HUES6 (cell line): Measurements from ENCODE around the gene ATP2A3.

ENCODE experiments used
- H3K27ac ChIP-seq: 2 replicates; pipeline ENCODE4 v1.7.0; 2013; ENCODE audit warnings: low read depth, mild to moderate bottlenecking, low read length, inconsistent platforms
- H3K27me3 ChIP-seq: 2 replicates; pipeline ENCODE4 v1.6.1; 2013; ENCODE audit warnings: low read length; ENCODE audit not compliant: control insufficient read depth, insufficient read depth
- H3K36me3 ChIP-seq: 2 replicates; pipeline ENCODE4 v1.6.1; 2013; ENCODE audit warnings: low read length; ENCODE audit not compliant: control insufficient read depth, insufficient read depth
- H3K4me1 ChIP-seq: 2 replicates; pipeline ENCODE4 v1.6.1; 2013; ENCODE audit warnings: low read length; ENCODE audit not compliant: control insufficient read depth, insufficient read depth
- H3K4me3 ChIP-seq: 2 replicates; pipeline ENCODE4 v1.5.1; 2013; ENCODE audit warnings: low read depth, low read length
- H3K9ac ChIP-seq: one replicate; pipeline ENCODE4 v1.6.1; 2013; ENCODE audit warnings: mild to moderate bottlenecking, low read length
- H3K9me3 ChIP-seq: 2 replicates; pipeline ENCODE4 v1.6.1; 2013; ENCODE audit warnings: low read depth, low read length; ENCODE audit not compliant: control insufficient read depth, insufficient read depth

The ATP2A3 gene

DNA sequence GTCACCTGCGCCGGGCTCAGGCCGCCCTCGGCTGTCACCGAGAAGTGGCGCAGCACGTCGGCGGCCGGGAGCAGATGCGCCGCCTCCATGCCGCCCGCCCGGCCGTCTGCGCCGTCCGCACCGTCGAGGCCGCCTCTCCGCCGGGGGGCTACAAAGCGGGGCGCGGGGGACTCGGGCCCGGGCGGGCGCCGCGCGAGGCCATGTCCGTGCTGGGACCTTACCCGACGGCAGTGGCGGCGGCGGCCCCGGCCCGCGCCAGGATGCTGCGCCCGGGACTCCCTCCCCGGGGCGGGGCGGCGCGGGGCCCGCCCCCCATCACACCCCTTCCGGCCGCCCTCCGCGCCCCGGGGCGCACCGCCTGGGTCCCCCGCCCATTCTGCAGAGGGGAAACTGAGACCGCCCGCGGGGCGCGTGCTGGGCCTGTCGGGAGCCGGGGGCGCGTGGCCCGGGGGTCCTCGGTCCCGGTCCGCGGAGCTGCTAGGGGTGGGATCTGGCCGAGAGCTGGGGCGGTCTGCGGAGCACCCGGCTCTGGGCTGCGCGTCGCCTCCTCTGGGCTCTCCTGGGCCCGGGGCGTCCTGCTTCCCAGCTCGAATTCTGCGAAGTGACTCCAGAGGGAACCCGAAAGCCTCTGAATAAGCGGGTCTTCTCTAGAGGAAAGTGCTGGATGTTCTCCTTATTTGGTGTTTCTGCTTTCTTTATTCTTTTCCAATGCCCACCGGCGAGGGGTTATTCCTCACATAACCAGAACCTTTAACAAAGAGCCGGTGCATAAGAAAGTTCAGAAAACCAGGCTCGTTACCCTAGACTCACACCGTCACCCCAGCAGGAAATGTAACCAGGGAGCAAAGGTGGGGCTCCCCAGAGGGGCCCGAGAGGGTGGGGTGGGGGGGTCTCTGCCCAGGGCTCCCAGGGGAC is at the start of gene ATP2A3:
TSS of gene ATP2A3 (minus strand) at position 235 of the 915 bp plus-strand sequence. CDS start at position 89, 146 bp downstream.
- Histone ChIP-seq H3K27ac (no peak within 1 kb of the TSS), H3K9ac (peak within 1 kb of the TSS; percentile 36), H3K27me3 (peaks cover 39% of the 10 kb centered on the region), H3K9me3 (no peaks in the 10 kb centered on the region), H3K4me3 (peak within 1 kb of the TSS; percentile 60), H3K36me3 (no peaks in the 10 kb centered on the region), H3K4me1 (peaks cover 20% of the 10 kb centered on the region)

DNA sequence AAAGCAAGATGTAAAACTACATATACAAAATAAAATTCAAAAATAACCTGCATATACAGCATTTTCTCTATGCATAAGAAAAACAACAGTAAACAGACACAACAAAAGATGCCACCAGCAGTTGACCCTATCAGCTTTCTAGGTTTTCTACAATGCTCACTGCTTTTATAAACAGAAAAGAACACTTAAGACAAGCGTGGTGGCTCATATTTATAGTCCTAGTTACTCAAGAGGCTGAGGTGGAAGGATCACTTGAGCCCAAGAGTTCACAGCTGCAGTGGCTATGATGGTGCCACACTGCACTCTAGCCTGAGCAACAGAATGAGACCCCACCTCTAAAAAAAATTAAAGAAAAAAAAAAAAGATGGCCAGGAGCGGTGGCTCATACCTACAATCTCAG is 46.5 kb upstream of the ATP2A3 start:
- Histone ChIP-seq H3K9me3 (no peaks in the 10 kb centered on the region), H3K36me3 (peaks cover 66% of the 10 kb centered on the region), H3K27ac (no peak overlapping the region)

DNA sequence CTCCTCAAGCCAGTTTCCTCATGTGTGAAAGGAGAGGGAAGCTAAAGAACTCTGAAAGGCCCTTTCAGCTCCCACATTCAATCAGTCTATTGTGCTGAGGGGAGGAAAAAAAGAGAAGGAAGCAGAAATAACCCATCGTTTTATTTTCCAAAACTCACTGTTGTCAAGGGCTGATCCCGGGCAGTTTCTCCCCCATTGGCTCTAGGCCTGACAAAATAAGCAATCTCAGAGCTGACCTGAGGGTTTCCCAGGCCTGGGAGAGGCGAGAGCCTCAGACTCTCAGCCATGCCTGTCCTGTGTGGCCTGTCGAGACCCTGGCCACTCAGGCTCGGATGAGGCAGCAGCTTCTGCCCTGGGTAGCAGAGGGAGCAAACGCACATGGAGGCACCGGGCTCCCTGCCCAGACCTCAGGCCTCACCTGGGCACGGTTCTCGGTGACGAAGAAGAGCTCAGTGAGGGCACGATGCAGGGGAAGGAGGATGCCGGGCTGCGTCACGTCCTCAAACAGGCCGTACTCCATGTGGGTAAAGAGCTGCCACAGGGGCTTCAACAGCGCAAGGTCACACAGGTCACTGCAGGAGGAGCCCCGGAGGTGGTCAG is 45.0 kb upstream of the ATP2A3 start:
- Histone ChIP-seq H3K9me3 (no peaks in the 10 kb centered on the region), H3K4me3 (no peak overlapping the region), H3K27ac (no peak overlapping the region), H3K4me1 (peaks cover 12% of the 10 kb centered on the region), H3K36me3 (peaks cover 63% of the 10 kb centered on the region), H3K27me3 (no peaks in the 10 kb centered on the region), H3K9ac (no peak overlapping the region)

More for the DNA sequence above, 46.5 kb upstream of the ATP2A3 start:
- H3K4me3 ChIP-seq: no peak overlapping the region
- H3K9ac ChIP-seq: no peak overlapping the region
- H3K27me3 ChIP-seq: no peaks in the 10 kb centered on the region
- peaks cover 10% of the 10 kb centered on the region; the same call in 1 of the 2 replicates for H3K4me1 ChIP-seq

DNA sequence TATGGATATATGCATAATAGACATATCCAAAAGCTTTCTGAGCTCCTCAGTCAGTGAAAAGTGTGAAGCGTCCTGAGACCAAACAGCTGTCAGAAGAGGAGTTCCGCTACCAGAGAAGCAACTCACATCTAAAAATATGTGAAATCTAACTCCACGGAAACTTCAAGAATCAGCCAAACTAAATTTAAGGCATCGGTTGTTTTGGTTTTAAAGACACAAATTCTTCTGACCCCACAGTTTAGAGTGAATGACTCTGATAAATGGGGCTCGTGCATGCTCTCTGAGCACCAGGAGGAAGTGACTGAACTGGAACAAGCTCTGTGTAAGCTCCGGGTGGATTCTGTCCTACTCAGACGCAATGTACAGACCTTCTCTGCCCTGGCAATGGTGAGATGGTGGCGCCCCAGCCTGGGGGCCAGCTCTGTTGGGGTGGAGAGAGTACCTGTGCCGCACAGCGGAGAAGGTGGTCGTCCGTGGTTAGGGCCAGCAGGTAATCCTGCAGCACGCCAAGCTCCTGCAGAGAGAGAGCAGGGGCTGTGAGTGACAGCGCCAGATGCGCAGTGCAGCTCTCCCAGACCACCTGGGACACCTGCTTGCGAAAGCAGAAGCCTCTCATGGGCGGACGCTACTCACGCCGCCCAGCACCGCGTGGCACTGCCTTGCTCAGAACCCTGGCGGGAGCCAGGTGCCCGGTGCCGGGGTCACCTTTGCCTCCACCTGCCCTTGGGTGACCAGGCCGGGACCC is 44.4 kb upstream of the ATP2A3 start:
- Histone ChIP-seq H3K4me1 (peaks cover 17% of the 10 kb centered on the region), H3K36me3 (peaks cover 56% of the 10 kb centered on the region), H3K9me3 (no peaks in the 10 kb centered on the region), H3K4me3 (no peak overlapping the region), H3K27ac (no peak overlapping the region), H3K9ac (no peak overlapping the region), H3K27me3 (no peaks in the 10 kb centered on the region)

DNA sequence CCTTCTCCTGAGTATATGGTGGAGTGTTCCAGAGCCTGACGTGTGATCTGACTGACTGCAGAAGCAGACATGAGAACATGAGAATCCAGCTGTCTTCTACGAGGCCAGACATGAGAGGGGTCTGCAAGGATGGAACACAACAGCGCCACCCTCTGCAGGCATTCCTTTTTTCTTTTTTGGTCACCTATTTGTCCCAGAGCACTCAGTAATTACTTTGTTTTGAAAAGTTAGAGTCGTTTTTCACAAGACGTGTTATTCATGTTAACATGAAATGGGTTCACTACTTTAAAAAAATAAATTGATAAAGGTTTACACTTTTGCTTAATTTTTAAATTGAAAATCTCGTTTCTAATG is 43.8 kb upstream of the ATP2A3 start:
- peaks cover 53% of the 10 kb centered on the region for H3K36me3 ChIP-seq
- H3K4me3 ChIP-seq: no peak overlapping the region
- no peaks in the 10 kb centered on the region for H3K27me3 ChIP-seq
- H3K27ac ChIP-seq: no peak overlapping the region
- no peaks in the 10 kb centered on the region for H3K9me3 ChIP-seq
- H3K9ac ChIP-seq: no peak overlapping the region
- H3K4me1 ChIP-seq: peaks cover 22% of the 10 kb centered on the region

DNA sequence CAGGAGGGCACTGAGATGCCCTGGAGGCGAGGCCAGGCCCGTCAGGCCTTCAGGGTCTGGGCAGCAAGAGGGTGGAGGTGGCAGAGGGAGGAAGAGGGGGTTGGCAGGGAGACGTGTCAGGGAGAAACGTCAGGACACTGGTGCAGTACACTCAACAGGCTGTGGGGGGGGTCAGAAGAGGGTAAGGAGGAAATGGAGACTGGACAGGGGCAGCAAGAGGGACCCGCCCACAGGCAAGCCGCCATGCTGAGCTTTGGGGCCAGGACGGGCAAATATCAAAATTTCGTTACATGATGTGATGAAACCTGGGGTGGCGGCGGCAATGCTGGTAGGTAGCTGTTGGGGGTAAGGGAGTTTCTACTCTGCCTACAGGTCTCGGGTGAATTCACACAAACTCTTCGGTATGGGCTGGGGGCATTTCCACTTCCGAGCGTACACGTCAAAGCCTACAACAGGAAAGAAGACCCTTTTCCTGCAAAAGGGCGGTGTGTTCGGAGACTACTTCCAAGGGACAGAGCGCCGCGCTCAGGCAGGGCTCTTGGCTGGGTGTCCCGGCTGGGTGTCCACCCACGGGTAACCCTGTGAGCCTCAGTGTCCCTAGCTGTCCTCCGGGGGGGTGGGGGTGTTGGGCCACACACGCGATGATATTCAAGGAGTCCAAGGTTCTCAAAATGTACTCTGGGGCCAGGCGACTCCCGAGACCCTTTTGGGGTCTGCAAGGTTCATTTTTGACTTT is 43.3 kb upstream of the ATP2A3 start:
- no peak overlapping the region for H3K4me3 ChIP-seq
- H3K9me3 ChIP-seq: no peaks in the 10 kb centered on the region
- H3K4me1 ChIP-seq: peaks cover 22% of the 10 kb centered on the region
- no peak overlapping the region for H3K9ac ChIP-seq
- peaks cover 48% of the 10 kb centered on the region for H3K36me3 ChIP-seq
- H3K27ac ChIP-seq: no peak overlapping the region; the same call in 1 of the 2 replicates
- no peaks in the 10 kb centered on the region for H3K27me3 ChIP-seq

DNA sequence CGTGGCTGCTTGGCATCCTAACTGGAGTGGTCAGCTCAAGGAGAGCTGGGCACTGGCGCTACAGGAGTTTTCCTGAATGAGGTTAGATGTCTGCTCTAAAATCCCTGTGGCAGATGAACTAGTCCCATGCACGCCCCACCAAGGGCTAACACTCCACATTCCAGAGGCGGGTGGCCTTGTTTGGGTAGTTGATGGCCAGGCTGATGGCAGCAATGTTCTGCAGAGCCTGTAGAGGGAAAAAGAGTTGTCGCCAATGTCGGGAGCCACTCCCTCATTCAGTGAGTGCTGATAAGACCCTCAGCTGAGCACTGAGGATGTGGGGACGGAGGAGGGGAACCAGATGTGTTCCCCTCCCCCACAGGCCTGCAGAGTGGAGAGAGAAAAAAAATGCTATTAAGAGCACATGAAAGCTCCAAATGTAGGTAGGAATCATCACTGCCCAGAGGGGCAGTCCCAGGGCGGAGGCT is 42.5 kb upstream of the ATP2A3 start:
- Histone ChIP-seq H3K27ac (no peak overlapping the region; the same call in 1 of the 2 replicates), H3K27me3 (no peaks in the 10 kb centered on the region), H3K9me3 (no peaks in the 10 kb centered on the region), H3K36me3 (peaks cover 41% of the 10 kb centered on the region), H3K4me3 (no peak overlapping the region), H3K9ac (no peak overlapping the region), H3K4me1 (peaks cover 22% of the 10 kb centered on the region)

DNA sequence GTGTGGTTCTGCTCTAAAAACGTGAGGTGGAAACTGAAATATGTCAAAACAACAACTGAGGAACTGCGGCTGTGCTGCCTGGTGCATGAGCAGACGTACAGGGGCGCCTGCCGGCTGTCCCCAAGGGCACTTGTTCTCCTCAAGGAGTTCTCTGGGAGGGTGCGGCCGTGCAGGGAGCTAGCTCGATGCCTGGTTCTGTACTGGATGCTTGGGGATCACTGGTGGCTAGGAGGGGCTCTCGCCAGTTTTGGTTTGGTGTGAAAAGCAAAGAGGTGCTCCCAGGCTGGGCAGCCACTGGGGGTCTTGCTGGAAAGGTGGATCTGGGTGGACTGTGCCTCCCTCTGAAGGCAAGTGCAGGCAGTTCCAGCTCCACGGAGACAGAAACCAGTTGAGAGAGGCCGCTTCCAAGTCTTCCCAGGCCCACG is 41.9 kb upstream of the ATP2A3 start:
- Histone ChIP-seq H3K9me3 (no peaks in the 10 kb centered on the region), H3K27ac (no peak overlapping the region), H3K4me3 (no peak overlapping the region), H3K36me3 (peaks cover 40% of the 10 kb centered on the region), H3K4me1 (peaks cover 22% of the 10 kb centered on the region), H3K9ac (no peak overlapping the region), H3K27me3 (no peaks in the 10 kb centered on the region)

DNA sequence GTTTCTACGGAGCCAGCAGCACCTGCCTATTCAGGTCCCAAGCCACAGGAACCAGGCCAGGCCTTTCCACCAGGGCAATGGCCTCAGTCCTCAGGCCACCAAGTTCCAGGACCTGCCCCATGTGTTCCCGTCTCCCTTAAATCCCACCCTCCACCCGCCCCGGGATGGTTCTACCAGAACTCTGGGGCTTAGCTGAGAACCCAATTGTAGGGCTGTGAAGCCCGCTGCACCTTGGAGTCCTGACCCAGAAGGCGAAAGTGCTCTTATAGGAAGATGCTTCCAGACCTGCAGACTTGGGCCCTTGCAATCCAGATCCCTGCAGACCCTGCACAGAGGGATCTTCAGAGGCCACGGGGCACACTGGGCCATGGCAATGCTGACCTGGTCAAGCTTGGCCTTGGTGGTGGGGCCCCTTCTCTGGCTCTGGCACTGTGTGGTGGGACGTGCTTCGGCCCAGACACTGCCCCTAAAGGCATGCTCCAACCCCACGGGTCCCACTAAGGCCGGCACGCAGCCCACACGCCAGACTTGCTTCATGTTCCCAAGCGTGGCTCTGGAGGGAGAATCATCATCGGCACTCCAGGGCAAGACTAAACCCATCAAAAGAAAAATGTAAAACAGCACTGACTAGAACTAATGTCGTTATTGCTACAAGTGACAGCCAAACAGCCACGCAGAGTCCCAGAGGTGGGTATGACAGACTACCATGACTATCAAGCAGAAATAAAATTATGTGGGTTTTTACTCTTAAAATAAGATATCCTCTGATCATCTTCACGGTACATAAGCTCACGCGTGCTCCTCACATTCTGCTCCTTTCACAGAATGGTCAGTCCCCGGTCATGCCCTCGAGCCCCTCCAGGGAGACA is 41.3 kb upstream of the ATP2A3 start:
- Histone ChIP-seq H3K36me3 (peaks cover 40% of the 10 kb centered on the region), H3K9ac (no peak overlapping the region), H3K27me3 (no peaks in the 10 kb centered on the region), H3K4me3 (no peak overlapping the region), H3K27ac (no peak overlapping the region), H3K9me3 (no peaks in the 10 kb centered on the region), H3K4me1 (peaks cover 22% of the 10 kb centered on the region)
